SK-MEL-5 (cell line): Measurements from ENCODE around the gene CORO1A. TPM values are rescaled to one million over a fixed set of nuclear protein-coding genes. Genes with fewer than 3 reads are reported as not detected.
"Not testable (repeated sequence)": the region's sequence is repeated elsewhere in the genome, so short reads cannot be mapped to it uniquely, and the experiment has no call there.

ENCODE experiments used
- DNase-seq: peaks from one replicate; pipeline ENCODE4 v3.0.0-alpha.2; 2016; ENCODE audit warnings: low read depth, low spot score
- in situ Hi-C: cut with HindIII; loops from 2 replicates; pipeline ENCODE4 v1.10.0; 2016; ENCODE audit warnings: low sequenced_read_pairs, high pct_unique_total_duplicates, low pct_unique_long_range_greater_than_20kb
- total RNA-seq: library from RNA; depleted of rRNA; stranded (reverse); fragments of >200 nt; shearing (Covaris generic); gene quantifications from 2 replicates; pipeline ENCODE4 v1.2.3, GENCODE V29; 2014

CORO1A gene
- total RNA-seq, 1 experiment from 2014 or later = 0.08 TPM

GRCh38 chr16:30163538-30163937 is 19.9 kb upstream of the CORO1A start:
- no peak for DNase-seq
- in situ Hi-C loops = no loop called here

GRCh38 chr16:30166202-30166902 is 17.1 kb upstream of the CORO1A start:
- in situ Hi-C loops = no loop called here
- no peak for DNase-seq

- DNase-seq, in situ Hi-C loops: not testable (repeated sequence)
Measured at GRCh38 chr16:30168746-30169145, 14.7 kb upstream of the CORO1A start.

GRCh38 chr16:30169416-30169815 is 14.0 kb upstream of the CORO1A start:
- DNase-seq, in situ Hi-C loops: not testable (repeated sequence)

- in situ Hi-C loops, DNase-seq: not testable (repeated sequence)
Measured at GRCh38 chr16:30170145-30170544, 13.3 kb upstream of the CORO1A start.

GRCh38 chr16:30173054-30173453 is 10.3 kb upstream of the CORO1A start:
- in situ Hi-C loops = no loop called here
- DNase-seq = no peak

GRCh38 chr16:30176876-30177275 is 6.5 kb upstream of the CORO1A start:
- in situ Hi-C loops, DNase-seq: not testable (repeated sequence)

GRCh38 chr16:30179195-30179594 is 4.2 kb upstream of the CORO1A start:
- DNase-seq = no peak
- in situ Hi-C loops = no loop called here

GRCh38 chr16:30179931-30180330 is 3.5 kb upstream of the CORO1A start:
- no peak for DNase-seq
- in situ Hi-C loops = no loop called here

- in situ Hi-C loops = no loop called here
- no peak for DNase-seq
Measured at GRCh38 chr16:30180741-30181140, 2.7 kb upstream of the CORO1A start.

- in situ Hi-C loops = no loop called here
- DNase-seq = no peak
Measured at GRCh38 chr16:30184096-30184890, 891 bp downstream of the CORO1A start.

- in situ Hi-C loops = no loop called here
- no peak for DNase-seq
Measured at GRCh38 chr16:30184891-30185682, 1.7 kb downstream of the CORO1A start.

GRCh38 chr16:30185683-30186421 is 2.5 kb downstream of the CORO1A start:
- DNase-seq = no peak
- in situ Hi-C loops = no loop called here

- no peak for DNase-seq
- in situ Hi-C loops = no loop called here
Measured at GRCh38 chr16:30186444-30186781, 3.0 kb downstream of the CORO1A start.

- peak; percentile 64 for DNase-seq
- in situ Hi-C loops = no loop called here
Measured at GRCh38 chr16:30186782-30187555, 3.6 kb downstream of the CORO1A start.

GRCh38 chr16:30187556-30187865 is 4.1 kb downstream of the CORO1A start:
- DNase-seq = no peak
- in situ Hi-C loops = no loop called here

GRCh38 chr16:30187971-30188561 is 4.7 kb downstream of the CORO1A start:
- DNase-seq = no peak
- in situ Hi-C loops = no loop called here
